K562 (cell line): Measurements from ENCODE around the gene TSSK2. TPM values are rescaled to one million over a fixed set of nuclear protein-coding genes. Genes with fewer than 3 reads are reported as not detected.
A peak's percentile ranks its signal among the peaks of the same experiment; 100 is the strongest.

Experiments
- ERF ChIP-seq: fragments of 450-650 bp; formaldehyde crosslinking; IDR thresholded peaks from 2 replicates; pipeline ENCODE4 v1.4.0; 2020; ENCODE audit warnings: mild to moderate bottlenecking, mixed read lengths
- ETV1 ChIP-seq: fragments of 450-650 bp; conservative IDR thresholded peaks from 2 replicates; pipeline ENCODE4 v1.6.1; 2016; ENCODE audit warnings: missing genetic modification characterization, control low read depth, low read depth, missing compliant biosample characterization
- KDM5B ChIP-seq: fragments of 200-600 bp; sonication (generic); IDR thresholded peaks from 2 replicates; pipeline ENCODE4 v1.6.1; 2012; ENCODE audit warnings: low read depth, mild to moderate bottlenecking, moderate library complexity, low read length, control low read depth, inconsistent platforms; ENCODE audit not compliant: insufficient replicate concordance
- KHSRP ChIP-seq: fragments of 450-650 bp; IDR thresholded peaks from 2 replicates; pipeline ENCODE4 v1.6.1; 2017
- MBD1 ChIP-seq: fragments of 250-450 bp; sonication (Bioruptor Pico); IDR thresholded peaks from 2 replicates; pipeline ENCODE4 v1.8.0; 2022; ENCODE audit warnings: inconsistent platforms
- NCOA2 ChIP-seq, 2 experiments: fragments of 450-650 bp; IDR thresholded peaks; 2 replicates each; pipeline ENCODE4 v1.6.1; 2018; ENCODE audit warnings: mild to moderate bottlenecking in 2 of 2, moderate library complexity in 1 of 2; ENCODE audit not compliant: partially characterized antibody in 2 of 2
- PHF8 ChIP-seq: fragments of 200-600 bp; sonication (generic); IDR thresholded peaks from 2 replicates; pipeline ENCODE4 v1.6.1; 2012; ENCODE audit warnings: mixed run types, mild to moderate bottlenecking, inconsistent platforms, low read length, moderate library complexity, borderline replicate concordance
- PTBP1 ChIP-seq: fragments of 200-400 bp; formaldehyde crosslinking; IDR thresholded peaks from 2 replicates; pipeline ENCODE4 v1.6.1; 2017; ENCODE audit warnings: low read depth, low read length
- RERE ChIP-seq: sonication (generic); formaldehyde crosslinking; IDR thresholded peaks from 2 replicates; pipeline ENCODE4 v1.8.0; 2023; ENCODE audit warnings: missing genetic modification reagents, mild to moderate bottlenecking, borderline replicate concordance
- ZNF274 ChIP-seq: IDR thresholded peaks from 2 replicates; pipeline ENCODE4 v1.6.1; 2011; ENCODE audit warnings: low read depth, mild to moderate bottlenecking, low read length, moderate library complexity, borderline replicate concordance
- ZNF280B ChIP-seq: fragments of 250-450 bp; sonication (Bioruptor Pico); IDR thresholded peaks from 2 replicates; pipeline ENCODE4 v1.5.1; 2021; ENCODE audit warnings: mild to moderate bottlenecking
- ZNF609 ChIP-seq: sonication (generic); formaldehyde crosslinking; IDR thresholded peaks from 2 replicates; pipeline ENCODE4 v1.8.1; 2023; ENCODE audit warnings: missing genetic modification reagents, mild to moderate bottlenecking, borderline replicate concordance
- ZNF717 ChIP-seq: fragments of 250-450 bp; sonication (Bioruptor Pico); IDR thresholded peaks from 2 replicates; pipeline ENCODE4 v1.5.0; 2021
- polyA plus RNA-seq, 8 experiments: library from polyadenylated mRNA; depleted of rRNA in 4 of 8; stranded (reverse) in 5 of 8; unstranded in 3 of 8; fragments of >200 nt; fragmentation: Nextera tagmentation in 2 of 8; fragmentation: Illumina TruSeq in 1 of 8; extraction: Ambion mirVana in 2 of 8; extraction: Trizol in 1 of 8; gene quantifications; 2 replicates each; pipeline versions ENCODE4 v1.2.1 to v1.2.3, GENCODE V29; 2011 to 2014; ENCODE audit warnings: inconsistent platforms in 1 of 8, missing spikeins in 1 of 8
- total RNA-seq, 7 experiments: library from RNA; depleted of rRNA in 6 of 7; stranded (reverse); fragments of >200 nt in 6 of 7; fragmentation: Illumina TruSeq in 2 of 7; extraction: Trizol in 2 of 7; gene quantifications; 2 replicates each; pipeline versions ENCODE4 v1.2.1 to v1.2.3, GENCODE V29; 2011 to 2021; ENCODE audit warnings: low replicate concordance in 1 of 7

Gene TSSK2
- total and polyA plus RNA-seq, 9 of the 15 experiments (the other 6 are each of a cell fraction or from before 2014, with no cell fraction given), result 0.04 TPM; not detected in 8

GRCh38 chr22:19088866-19089595 lies 42.1 kb upstream of the TSSK2 start (continued):
- no peak for TF ChIP-seq ETV1 (tag)
- no peak for TF ChIP-seq ZNF717 (CRISPR knock-in tag)
- peak; percentile 14 for TF ChIP-seq KDM5B
- TF ChIP-seq NCOA2 (IDR thresholded peaks at IDR 0.05; ENCODE audit: partially characterized antibody in 2 of 2), result no peak
- TF ChIP-seq PHF8, result no peak
- no peak for TF ChIP-seq KHSRP
- 0 out of 2 replicates have a peak, but pooled peaks have one; percentile 27 for TF ChIP-seq PTBP1
- no peak for TF ChIP-seq MBD1 (CRISPR knock-in tag)
- TF ChIP-seq ZNF280B, result no peak
- TF ChIP-seq ZNF274, result no peak
- TF ChIP-seq ERF (CRISPR knock-in tag), result no peak
- no peak for TF ChIP-seq ZNF609 (CRISPR knock-in tag)
- no peak for TF ChIP-seq RERE (CRISPR knock-in tag)
